Measurements from ENCODE around the gene MORN1. TPM values are rescaled to one million over a fixed set of nuclear protein-coding genes. Genes with fewer than 3 reads are reported as not detected.

MORN1 gene
- total RNA-seq, 4 donors from 2014 or later = 7.0 to 9.8 (median 8.0) TPM

Other genes starting within 250 kb of the MORN1 start
- 10 to 100 TPM; 37.9 to 81.7 (median 55.7) TPM for gene FAAP20, start 196.8 kb downstream of the MORN1 start, total RNA-seq
- gene SKI, start 163.2 kb downstream of the MORN1 start, total RNA-seq = 100 to 1,000 TPM in 2 of 4 donors, 10 to 100 TPM in 2; 70.1 to 190 (median 124) TPM
- 10 to 100 TPM; 47.3 to 67.3 (median 56.4) TPM for gene RER1, start 287 bp upstream of the MORN1 start, total RNA-seq
- gene PEX10, start 21.0 kb upstream of the MORN1 start, total RNA-seq = 10 to 100 TPM; 14.2 to 27.1 (median 20.3) TPM
- gene PLCH2, start 84.7 kb upstream of the MORN1 start, total RNA-seq = under 1 TPM; 0.06 to 0.42 (median 0.26) TPM
- 10 to 100 TPM; 22.5 to 48.9 (median 37.9) TPM for gene PANK4, start 135.0 kb upstream of the MORN1 start, total RNA-seq
- under 1 TPM in 2 of 4 donors, not detected in 2; 0.19 to 0.33 TPM for gene HES5, start 138.7 kb upstream of the MORN1 start, total RNA-seq
- gene TNFRSF14, start 164.8 kb upstream of the MORN1 start, total RNA-seq = 10 to 100 TPM; 26.2 to 49.2 (median 42.5) TPM
- gene PRXL2B, start 195.2 kb upstream of the MORN1 start, total RNA-seq = 10 to 100 TPM in 3 of 4 donors, 1 to 10 TPM in 1; 7.9 to 18.8 (median 14.8) TPM
- 1 to 10 TPM in 1 of 4 donors, under 1 TPM in 2, not detected in 1; 0.78 to 1.7 (median 0.80) TPM for gene MMEL1, start 241.5 kb upstream of the MORN1 start, total RNA-seq

All from esophagus muscularis mucosa (tissue), 4 donors.